ENCODE measurements around the gene SLC47A2.

The SLC47A2 gene

DNA sequence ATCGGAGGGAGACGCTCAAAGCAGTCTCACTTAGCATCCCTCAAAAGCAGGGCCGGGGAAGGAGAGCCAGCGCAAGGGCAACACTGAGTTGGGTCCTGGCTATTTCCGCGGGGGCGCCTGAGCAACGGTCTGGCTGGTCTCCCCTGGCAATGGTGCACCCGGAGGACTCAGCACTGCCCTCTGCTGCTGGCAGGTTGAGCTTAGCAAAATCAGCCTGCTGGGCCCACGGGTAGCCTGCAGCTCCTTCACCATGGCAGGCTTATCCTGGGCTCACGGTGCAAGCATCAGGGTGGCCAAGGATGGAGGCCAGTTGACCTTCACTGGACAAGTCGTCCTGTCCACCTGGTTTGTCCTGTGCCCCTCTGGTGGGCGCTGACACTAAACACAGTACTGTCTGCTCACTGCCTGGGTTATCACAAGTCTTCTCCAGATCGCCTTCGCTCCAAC is 46.2 kb upstream of the SLC47A2 start:
- Histone ChIP-seq H3K27me3 (ENCODE audit: insufficient read depth, poor library complexity, severe bottlenecking) (no peaks in the 10 kb centered on the region), H3K27ac (replicated peaks) (no peak overlapping the region), H3K4me3 (replicated peaks; ENCODE audit: insufficient read depth, low read length) (no peak overlapping the region)
- peak in 1 of 2 experiments; percentile 26 for DNase-seq (ENCODE audit: low read depth in 1 of 2, low spot score in 1 of 2)
- TF ChIP-seq POLR2AphosphoS5 (IDR thresholded peaks at IDR 0.05; ENCODE audit: low read depth) = no peak
- TF ChIP-seq, protein P1, sequence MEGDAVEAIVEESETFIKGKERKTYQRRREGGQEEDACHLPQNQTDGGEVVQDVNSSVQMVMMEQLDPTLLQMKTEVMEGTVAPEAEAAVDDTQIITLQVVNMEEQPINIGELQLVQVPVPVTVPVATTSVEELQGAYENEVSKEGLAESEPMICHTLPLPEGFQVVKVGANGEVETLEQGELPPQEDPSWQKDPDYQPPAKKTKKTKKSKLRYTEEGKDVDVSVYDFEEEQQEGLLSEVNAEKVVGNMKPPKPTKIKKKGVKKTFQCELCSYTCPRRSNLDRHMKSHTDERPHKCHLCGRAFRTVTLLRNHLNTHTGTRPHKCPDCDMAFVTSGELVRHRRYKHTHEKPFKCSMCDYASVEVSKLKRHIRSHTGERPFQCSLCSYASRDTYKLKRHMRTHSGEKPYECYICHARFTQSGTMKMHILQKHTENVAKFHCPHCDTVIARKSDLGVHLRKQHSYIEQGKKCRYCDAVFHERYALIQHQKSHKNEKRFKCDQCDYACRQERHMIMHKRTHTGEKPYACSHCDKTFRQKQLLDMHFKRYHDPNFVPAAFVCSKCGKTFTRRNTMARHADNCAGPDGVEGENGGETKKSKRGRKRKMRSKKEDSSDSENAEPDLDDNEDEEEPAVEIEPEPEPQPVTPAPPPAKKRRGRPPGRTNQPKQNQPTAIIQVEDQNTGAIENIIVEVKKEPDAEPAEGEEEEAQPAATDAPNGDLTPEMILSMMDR (IDR thresholded peaks at IDR 0.05; ENCODE audit: insufficient read depth, low read length) = no peak
- TF ChIP-seq, protein P2, sequence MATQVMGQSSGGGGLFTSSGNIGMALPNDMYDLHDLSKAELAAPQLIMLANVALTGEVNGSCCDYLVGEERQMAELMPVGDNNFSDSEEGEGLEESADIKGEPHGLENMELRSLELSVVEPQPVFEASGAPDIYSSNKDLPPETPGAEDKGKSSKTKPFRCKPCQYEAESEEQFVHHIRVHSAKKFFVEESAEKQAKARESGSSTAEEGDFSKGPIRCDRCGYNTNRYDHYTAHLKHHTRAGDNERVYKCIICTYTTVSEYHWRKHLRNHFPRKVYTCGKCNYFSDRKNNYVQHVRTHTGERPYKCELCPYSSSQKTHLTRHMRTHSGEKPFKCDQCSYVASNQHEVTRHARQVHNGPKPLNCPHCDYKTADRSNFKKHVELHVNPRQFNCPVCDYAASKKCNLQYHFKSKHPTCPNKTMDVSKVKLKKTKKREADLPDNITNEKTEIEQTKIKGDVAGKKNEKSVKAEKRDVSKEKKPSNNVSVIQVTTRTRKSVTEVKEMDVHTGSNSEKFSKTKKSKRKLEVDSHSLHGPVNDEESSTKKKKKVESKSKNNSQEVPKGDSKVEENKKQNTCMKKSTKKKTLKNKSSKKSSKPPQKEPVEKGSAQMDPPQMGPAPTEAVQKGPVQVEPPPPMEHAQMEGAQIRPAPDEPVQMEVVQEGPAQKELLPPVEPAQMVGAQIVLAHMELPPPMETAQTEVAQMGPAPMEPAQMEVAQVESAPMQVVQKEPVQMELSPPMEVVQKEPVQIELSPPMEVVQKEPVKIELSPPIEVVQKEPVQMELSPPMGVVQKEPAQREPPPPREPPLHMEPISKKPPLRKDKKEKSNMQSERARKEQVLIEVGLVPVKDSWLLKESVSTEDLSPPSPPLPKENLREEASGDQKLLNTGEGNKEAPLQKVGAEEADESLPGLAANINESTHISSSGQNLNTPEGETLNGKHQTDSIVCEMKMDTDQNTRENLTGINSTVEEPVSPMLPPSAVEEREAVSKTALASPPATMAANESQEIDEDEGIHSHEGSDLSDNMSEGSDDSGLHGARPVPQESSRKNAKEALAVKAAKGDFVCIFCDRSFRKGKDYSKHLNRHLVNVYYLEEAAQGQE (IDR thresholded peaks at IDR 0.05; ENCODE audit: insufficient replicate concordance, low read depth) = no peak
- no peak for TF ChIP-seq GABPA (IDR thresholded peaks at IDR 0.05; ENCODE audit: low read depth)
- no peak for TF ChIP-seq SPI1 (IDR thresholded peaks at IDR 0.05; ENCODE audit: borderline replicate concordance, low read depth)

DNA sequence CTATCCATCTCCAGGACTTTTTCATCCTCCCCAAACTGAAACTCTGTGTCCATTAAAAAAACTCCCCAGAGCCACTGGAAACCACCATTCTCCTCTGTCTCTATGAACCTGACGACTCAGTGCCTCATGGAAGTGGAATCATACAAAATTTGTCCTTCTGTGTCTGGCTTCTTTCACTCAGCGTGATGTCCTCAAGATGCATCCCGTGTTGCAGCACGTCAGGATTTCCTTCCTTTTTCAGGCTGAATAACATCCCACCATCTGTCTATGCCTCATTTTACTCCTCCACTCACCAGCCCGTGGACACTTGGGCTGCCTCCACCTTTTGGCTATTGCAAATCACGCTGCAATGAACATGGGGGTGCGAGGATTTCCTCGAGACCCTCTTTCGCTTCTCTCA is 44.4 kb upstream of the SLC47A2 start:
- Histone ChIP-seq H3K4me3 (replicated peaks; ENCODE audit: insufficient read depth, low read length) (no peak overlapping the region), H3K27ac (replicated peaks) (no peak overlapping the region), H3K27me3 (ENCODE audit: insufficient read depth, poor library complexity, severe bottlenecking) (no peaks in the 10 kb centered on the region)
- TF ChIP-seq SPI1 (IDR thresholded peaks at IDR 0.05; ENCODE audit: borderline replicate concordance, low read depth) (no peak), GABPA (IDR thresholded peaks at IDR 0.05; ENCODE audit: low read depth) (no peak)
- TF ChIP-seq, protein P2 (IDR thresholded peaks at IDR 0.05; ENCODE audit: insufficient replicate concordance, low read depth) = no peak
- TF ChIP-seq, protein P1 (IDR thresholded peaks at IDR 0.05; ENCODE audit: insufficient read depth, low read length) = no peak
- no peak for DNase-seq (ENCODE audit: low read depth in 1 of 2, low spot score in 1 of 2)

DNA sequence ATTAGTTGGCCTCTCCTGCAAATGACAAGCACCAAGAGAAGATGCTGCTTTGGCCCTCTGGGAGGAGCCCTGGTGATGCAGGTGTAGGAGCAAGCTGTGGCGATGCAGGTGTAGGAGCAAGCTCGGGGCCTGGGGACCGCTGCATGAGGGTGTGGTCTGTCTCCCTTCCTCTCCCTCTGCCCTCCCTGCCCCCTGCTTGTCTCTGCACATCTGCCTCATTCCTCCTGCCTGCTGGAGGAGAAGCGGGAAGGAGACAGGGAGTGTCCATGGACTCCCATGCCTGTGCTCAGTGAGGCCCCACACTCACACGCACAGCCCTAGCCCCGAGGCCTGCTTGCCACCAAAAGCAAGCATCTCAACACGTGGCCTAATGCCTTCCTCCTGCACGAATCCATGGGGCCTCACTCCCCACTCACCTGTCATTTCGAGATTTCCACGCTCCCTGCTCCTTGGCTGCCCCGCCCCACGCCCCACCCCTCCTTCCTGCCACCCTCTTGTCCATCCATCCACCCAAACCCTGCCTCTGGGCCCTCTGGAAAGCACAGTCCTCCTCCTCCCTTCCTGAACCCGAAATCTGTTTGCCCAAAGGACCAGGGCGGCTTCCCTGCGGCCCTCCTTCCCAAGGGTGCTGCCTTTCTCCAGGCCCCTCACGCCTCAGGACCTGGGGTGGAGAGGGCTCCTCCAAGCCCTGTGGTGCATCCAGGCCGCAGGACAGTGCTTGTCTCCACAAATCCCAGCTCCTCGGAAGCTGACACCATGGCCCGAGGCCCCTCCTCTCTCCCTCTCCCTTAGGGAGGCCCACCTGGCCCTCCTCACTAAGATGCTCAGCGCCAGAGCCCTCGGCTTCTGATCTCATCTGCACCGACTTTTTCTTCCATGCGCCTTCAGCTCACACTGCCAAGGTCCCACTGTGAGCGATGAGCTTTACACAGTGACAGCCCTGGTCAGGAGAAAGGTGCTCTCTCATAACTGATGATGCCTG is 43.5 kb upstream of the SLC47A2 start:
- no peak for DNase-seq (ENCODE audit: low read depth in 1 of 2, low spot score in 1 of 2)
- Histone ChIP-seq H3K4me3 (replicated peaks; ENCODE audit: insufficient read depth, low read length) (no peak overlapping the region), H3K27me3 (ENCODE audit: insufficient read depth, poor library complexity, severe bottlenecking) (no peaks in the 10 kb centered on the region), H3K27ac (replicated peaks) (no peak overlapping the region)
- TF ChIP-seq, protein P2 (IDR thresholded peaks at IDR 0.05; ENCODE audit: insufficient replicate concordance, low read depth) = no peak
